ENCODE data around the gene ENTPD7.

DNA sequence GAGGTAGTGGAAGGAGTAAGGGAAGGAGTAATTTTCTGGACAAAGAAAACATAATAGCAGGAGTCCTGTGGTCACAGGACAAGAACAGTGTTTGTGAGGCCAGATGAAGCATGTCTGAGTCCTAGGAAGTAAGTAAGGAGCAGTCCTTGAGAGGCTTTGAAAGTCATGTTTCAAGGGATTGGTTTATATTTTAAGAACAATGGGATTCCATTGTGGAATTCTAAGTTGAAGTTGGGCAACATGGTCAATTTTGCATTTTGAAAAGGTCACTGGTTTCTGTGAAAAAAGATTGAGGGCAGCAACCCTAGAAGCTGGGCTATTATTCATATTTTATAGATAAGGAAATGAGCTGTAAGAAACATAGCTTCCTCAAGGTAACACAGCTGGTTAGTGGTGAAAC lies 28.3 kb upstream of the ENTPD7 start:
- TF ChIP-seq ATF3 (CRISPR knock-in tag; conservative IDR thresholded peaks at IDR 0.05) (no peak), JUN (CRISPR knock-in tag; IDR thresholded peaks at IDR 0.05) (no peak), ZNF263 (CRISPR knock-in tag; IDR thresholded peaks at IDR 0.05; ENCODE audit: low read depth) (no peak), CTCF (IDR thresholded peaks at IDR 0.05) (no peak), HMGXB4 (CRISPR knock-in tag; IDR thresholded peaks at IDR 0.05) (no peak), ZNF416 (CRISPR knock-in tag; IDR thresholded peaks at IDR 0.05) (no peak), ZBTB43 (CRISPR knock-in tag; IDR thresholded peaks at IDR 0.05) (no peak), ZNF425 (CRISPR knock-in tag; conservative IDR thresholded peaks at IDR 0.05) (no peak), SMAD4 (CRISPR knock-in tag; IDR thresholded peaks at IDR 0.05) (no peak), ZNF512 (CRISPR knock-in tag; IDR thresholded peaks at IDR 0.05; ENCODE audit: borderline replicate concordance) (no peak), USF2 (CRISPR knock-in tag; IDR thresholded peaks at IDR 0.05) (no peak)
